Measurements from ENCODE around the gene ALKBH8.
A peak's percentile ranks its signal among the peaks of the same experiment; 100 is the strongest.

Gene ALKBH8

DNA sequence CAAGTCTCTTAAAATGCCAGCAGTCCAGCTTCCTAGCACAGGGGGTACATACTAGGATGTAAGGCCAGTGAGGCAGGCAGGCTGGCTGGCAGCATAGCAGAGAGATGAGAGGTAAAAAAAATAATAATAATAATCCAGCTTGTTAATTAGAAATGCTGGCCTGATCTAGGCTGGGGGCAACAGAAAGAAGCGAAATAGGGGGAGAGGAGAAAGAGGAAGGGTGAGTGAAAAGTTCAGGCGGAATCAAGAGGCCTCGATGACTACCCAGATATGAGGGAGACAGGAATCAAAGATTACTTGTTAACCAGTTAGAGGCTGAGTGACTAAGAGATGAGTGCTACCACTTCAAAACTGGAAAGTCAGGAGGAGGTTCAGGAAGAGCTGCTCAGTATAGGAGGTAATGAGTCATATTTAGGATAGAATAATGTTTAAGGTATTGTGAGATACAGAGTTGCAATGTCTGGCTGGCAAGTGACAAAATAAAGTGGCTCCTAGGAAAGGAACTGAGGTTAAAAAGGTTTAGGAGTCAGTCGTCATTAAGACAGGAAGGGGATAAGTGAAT, 2.8 kb downstream of the ALKBH8 start:
- no peak overlapping the region for H3K4me3 ChIP-seq (ENCODE audit: low read depth, low read length)
- TF ChIP-seq, protein P1, sequence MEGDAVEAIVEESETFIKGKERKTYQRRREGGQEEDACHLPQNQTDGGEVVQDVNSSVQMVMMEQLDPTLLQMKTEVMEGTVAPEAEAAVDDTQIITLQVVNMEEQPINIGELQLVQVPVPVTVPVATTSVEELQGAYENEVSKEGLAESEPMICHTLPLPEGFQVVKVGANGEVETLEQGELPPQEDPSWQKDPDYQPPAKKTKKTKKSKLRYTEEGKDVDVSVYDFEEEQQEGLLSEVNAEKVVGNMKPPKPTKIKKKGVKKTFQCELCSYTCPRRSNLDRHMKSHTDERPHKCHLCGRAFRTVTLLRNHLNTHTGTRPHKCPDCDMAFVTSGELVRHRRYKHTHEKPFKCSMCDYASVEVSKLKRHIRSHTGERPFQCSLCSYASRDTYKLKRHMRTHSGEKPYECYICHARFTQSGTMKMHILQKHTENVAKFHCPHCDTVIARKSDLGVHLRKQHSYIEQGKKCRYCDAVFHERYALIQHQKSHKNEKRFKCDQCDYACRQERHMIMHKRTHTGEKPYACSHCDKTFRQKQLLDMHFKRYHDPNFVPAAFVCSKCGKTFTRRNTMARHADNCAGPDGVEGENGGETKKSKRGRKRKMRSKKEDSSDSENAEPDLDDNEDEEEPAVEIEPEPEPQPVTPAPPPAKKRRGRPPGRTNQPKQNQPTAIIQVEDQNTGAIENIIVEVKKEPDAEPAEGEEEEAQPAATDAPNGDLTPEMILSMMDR (IDR thresholded peaks at IDR 0.05; ENCODE audit: borderline replicate concordance, insufficient read depth, low read depth, low read length): no peak

DNA sequence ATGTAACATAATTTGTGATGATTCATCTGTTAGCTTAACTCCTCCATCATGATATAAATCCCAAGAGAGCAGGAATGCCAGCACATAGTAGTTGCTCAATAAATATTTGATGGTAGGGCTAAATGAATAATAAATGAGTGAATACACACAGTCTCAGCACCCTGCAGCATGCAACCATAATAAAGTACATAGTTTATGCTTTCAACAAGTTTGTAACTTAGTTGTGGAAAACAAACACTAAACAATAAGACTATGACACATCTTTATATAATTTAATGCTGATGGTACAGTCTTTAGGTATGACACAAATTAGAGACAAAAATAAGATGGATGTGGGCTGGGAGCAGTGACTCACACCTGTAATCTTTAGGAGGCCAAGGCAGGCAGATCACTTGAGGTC, 3.8 kb downstream of the ALKBH8 start:
- TF ChIP-seq, protein P1 (IDR thresholded peaks at IDR 0.05; ENCODE audit: borderline replicate concordance, insufficient read depth, low read depth, low read length): no peak
- no peak overlapping the region for H3K4me3 ChIP-seq (ENCODE audit: low read depth, low read length)

DNA sequence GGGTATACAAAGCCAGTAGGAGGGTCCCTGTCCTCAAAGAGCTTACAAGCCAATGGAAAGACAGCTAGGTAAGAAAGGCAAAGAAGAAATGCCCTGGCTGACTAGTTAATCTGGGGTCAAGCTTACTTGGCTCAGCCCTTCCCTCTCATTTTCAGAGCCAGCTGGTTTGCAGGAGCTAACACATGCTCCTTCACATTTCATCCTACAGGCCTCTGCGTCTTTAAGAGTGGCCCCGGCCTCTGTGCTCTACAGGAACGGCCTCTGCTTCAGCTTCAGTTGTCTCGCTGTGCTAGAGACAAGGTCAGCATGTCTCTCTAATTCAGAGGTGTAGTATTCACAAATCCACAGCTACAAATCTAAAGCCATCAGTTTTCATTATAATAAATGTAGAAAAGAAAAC, 15.2 kb downstream of the ALKBH8 start:
- H3K4me3 ChIP-seq (ENCODE audit: low read depth, low read length): no peak overlapping the region
- TF ChIP-seq, protein P1 (IDR thresholded peaks at IDR 0.05; ENCODE audit: borderline replicate concordance, insufficient read depth, low read depth, low read length): no peak

DNA sequence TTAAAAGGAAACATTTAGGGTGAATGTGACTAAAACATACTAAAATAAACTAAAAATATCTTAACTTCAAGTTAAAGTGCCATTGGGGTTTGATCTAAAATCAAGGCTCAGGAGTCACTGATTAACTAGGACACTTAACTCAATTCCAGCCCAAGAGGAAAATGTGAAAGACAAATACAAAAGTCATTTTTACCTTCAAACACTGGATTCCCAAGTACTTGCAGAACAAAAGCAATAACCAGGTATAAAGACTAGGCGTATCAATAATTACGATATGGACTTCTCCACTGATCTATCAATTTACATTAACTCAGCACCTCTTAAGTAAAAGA, 15.6 kb downstream of the ALKBH8 start:
- TF ChIP-seq, protein P1 (IDR thresholded peaks at IDR 0.05; ENCODE audit: borderline replicate concordance, insufficient read depth, low read depth, low read length): no peak
- no peak overlapping the region for H3K4me3 ChIP-seq (ENCODE audit: low read depth, low read length)

DNA sequence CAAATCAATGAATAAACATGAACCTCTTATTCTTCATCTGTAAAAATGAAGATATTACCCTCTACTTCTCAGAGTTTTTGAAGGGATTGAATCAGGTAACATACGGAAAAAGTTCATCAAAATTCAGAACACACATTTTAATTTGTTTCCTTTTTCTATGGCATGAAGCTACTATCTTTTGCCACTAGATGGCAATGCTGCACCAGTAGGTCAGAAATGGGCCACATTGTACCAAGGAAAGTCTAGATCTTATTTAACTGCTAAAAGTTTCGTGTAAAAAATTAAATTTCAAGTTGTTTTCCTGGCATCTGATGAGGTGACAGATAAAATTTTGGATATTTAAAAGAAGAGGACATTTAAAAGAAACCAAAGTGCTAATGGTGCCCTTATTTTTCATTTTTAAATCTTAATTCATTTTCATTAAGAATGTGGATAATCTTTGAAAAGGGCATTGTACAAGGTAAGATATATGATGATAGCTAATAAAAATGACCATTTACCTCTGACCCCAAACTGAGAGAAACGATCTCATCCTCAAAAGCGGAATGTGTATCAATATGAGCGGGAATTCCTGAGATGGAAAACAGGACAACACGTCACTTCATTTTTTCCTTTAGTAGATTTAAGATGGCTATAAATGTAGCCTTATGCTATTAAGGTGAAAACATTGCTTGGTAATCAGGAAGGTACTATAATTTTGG, 16.1 kb downstream of the ALKBH8 start:
- no peak overlapping the region for H3K4me3 ChIP-seq (ENCODE audit: low read depth, low read length)
- TF ChIP-seq, protein P1 (IDR thresholded peaks at IDR 0.05; ENCODE audit: borderline replicate concordance, insufficient read depth, low read depth, low read length): peak; percentile 64; the same call in 1 of the 2 replicates

DNA sequence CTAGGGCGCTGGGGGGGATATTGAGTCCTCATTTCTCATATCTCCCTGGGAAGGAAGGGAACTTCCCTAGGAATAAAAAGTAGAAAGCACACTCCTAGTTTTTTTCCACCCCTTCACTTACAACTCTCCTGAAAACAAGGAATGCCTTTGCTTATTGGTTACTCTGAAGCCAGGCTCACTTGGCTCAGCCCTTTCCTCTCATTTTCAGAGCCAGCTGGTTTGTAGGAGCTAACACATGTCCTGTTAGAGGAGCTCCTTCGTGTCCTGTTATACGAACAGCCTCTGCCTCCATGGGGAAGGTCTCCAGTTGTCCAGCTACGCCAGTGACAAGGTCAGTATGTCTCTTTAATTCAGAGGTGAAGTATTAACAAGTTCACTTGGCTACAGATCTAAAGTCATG, 17.6 kb downstream of the ALKBH8 start:
- H3K4me3 ChIP-seq (ENCODE audit: low read depth, low read length): no peak overlapping the region
- TF ChIP-seq, protein P1 (IDR thresholded peaks at IDR 0.05; ENCODE audit: borderline replicate concordance, insufficient read depth, low read depth, low read length): no peak

DNA sequence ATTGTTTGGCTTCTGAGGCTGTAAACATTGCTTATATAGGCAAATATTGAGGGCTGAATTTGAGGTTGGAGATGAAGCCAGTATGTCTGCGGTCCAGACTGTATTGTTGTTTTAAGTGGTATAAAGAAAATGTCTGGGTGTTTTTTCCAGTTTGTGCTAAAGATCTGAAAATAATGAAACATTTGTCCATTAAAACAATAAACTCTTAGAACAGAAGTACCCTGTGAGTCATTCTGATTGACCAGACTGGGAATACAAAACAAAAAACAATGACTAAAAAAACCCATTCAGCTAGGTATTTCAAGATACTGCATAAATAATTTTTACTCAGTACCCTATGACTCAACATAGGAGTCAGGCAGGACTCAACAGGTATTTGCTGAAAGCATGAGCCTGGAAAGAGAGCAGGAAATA, 20.4 kb downstream of the ALKBH8 start:
- TF ChIP-seq, protein P1 (IDR thresholded peaks at IDR 0.05; ENCODE audit: borderline replicate concordance, insufficient read depth, low read depth, low read length): no peak

More for the DNA sequence above, 20.4 kb downstream of the ALKBH8 start:
- H3K4me3 ChIP-seq (ENCODE audit: low read depth, low read length): no peak overlapping the region
